HepG2 (cell line): ENCODE results near the gene CD300LF. TPM values are rescaled to one million over a fixed set of nuclear protein-coding genes. Genes with fewer than 3 reads are reported as not detected.

ENCODE experiments used
- ARID3A ChIP-seq: IDR thresholded peaks from 2 replicates; pipeline ENCODE4 v1.6.1; 2012; ENCODE audit warnings: low read depth, low read length, improper control_type of control experiment
- ATF4 ChIP-seq, 2 experiments: fragments of 450-650 bp in 1 of 2; sonication (generic) in 1 of 2; formaldehyde crosslinking; IDR thresholded peaks; 2 replicates each; pipeline versions ENCODE4 v1.5.0 to v1.8.0; 2020 to 2022; ENCODE audit warnings: mild to moderate bottlenecking in 1 of 2, missing genetic modification reagents in 1 of 2
- BCL3 ChIP-seq: sonication (generic); formaldehyde crosslinking; IDR thresholded peaks from 2 replicates; pipeline ENCODE4 v1.5.1; 2020; ENCODE audit warnings: mild to moderate bottlenecking, missing genetic modification reagents, moderate library complexity
- DDIT3 ChIP-seq: sonication (generic); formaldehyde crosslinking; IDR thresholded peaks from 2 replicates; pipeline ENCODE4 v1.4.0; 2020; ENCODE audit warnings: mild to moderate bottlenecking, missing genetic modification reagents
- GRHL1 ChIP-seq: sonication (generic); formaldehyde crosslinking; conservative IDR thresholded peaks from 2 replicates; pipeline ENCODE4 v1.8.0; 2022; ENCODE audit warnings: missing genetic modification reagents
- HOXA9 ChIP-seq: sonication (generic); formaldehyde crosslinking; IDR thresholded peaks from 2 replicates; pipeline ENCODE4 v1.8.1; 2022; ENCODE audit warnings: missing genetic modification reagents, mild to moderate bottlenecking, moderate library complexity, borderline replicate concordance
- IKZF1 ChIP-seq: fragments of 450-650 bp; IDR thresholded peaks from 2 replicates; pipeline ENCODE4 v1.7.1; 2016
- MIER2 ChIP-seq: IDR thresholded peaks from 2 replicates; pipeline ENCODE4 v1.6.1; 2016; ENCODE audit warnings: missing biosample characterization, missing genetic modification reagents
- NR0B2 ChIP-seq: sonication (generic); formaldehyde crosslinking; IDR thresholded peaks from 2 replicates; pipeline ENCODE4 v1.4.0; 2020; ENCODE audit warnings: mild to moderate bottlenecking, missing genetic modification reagents
- SNAPC2 ChIP-seq: sonication (generic); formaldehyde crosslinking; IDR thresholded peaks from 2 replicates; pipeline ENCODE4 v1.8.1; 2022; ENCODE audit warnings: mild to moderate bottlenecking, missing genetic modification reagents
- TOE1 ChIP-seq: sonication (generic); formaldehyde crosslinking; IDR thresholded peaks from 2 replicates; pipeline ENCODE4 v1.4.0; 2020; ENCODE audit warnings: mild to moderate bottlenecking, missing genetic modification reagents
- ZBTB3 ChIP-seq: sonication (generic); formaldehyde crosslinking; IDR thresholded peaks from 2 replicates; pipeline ENCODE4 v1.4.0; 2020; ENCODE audit warnings: low read depth, mild to moderate bottlenecking, moderate library complexity, missing genetic modification reagents, borderline replicate concordance
- ZFP62 ChIP-seq: sonication (generic); formaldehyde crosslinking; IDR thresholded peaks from 2 replicates; pipeline ENCODE4 v1.4.0; 2020; ENCODE audit warnings: missing genetic modification reagents
- ZNF274 ChIP-seq: sonication (generic); formaldehyde crosslinking; IDR thresholded peaks from 2 replicates; pipeline ENCODE4 v1.5.1; 2020; ENCODE audit warnings: mild to moderate bottlenecking, missing genetic modification reagents
- ZNF484 ChIP-seq: sonication (generic); formaldehyde crosslinking; IDR thresholded peaks from 2 replicates; pipeline ENCODE4 v1.5.1; 2020; ENCODE audit warnings: mild to moderate bottlenecking, low read depth, missing genetic modification reagents, borderline replicate concordance
- ZNF547 ChIP-seq: sonication (generic); formaldehyde crosslinking; IDR thresholded peaks from 2 replicates; pipeline ENCODE4 v1.5.1; 2020; ENCODE audit warnings: mild to moderate bottlenecking, missing genetic modification reagents
- ZNF557 ChIP-seq: sonication (generic); formaldehyde crosslinking; IDR thresholded peaks from 2 replicates; pipeline ENCODE4 v1.4.0; 2020; ENCODE audit warnings: missing genetic modification reagents
- ZNF770 ChIP-seq: sonication (generic); formaldehyde crosslinking; IDR thresholded peaks from 2 replicates; pipeline ENCODE4 v1.5.0; 2020; ENCODE audit warnings: mild to moderate bottlenecking, missing genetic modification reagents
- ZNF776 ChIP-seq: sonication (generic); formaldehyde crosslinking; IDR thresholded peaks from 2 replicates; pipeline ENCODE4 v1.4.0; 2020; ENCODE audit warnings: mild to moderate bottlenecking, missing genetic modification reagents
- ZSCAN22 ChIP-seq: sonication (generic); formaldehyde crosslinking; IDR thresholded peaks from 2 replicates; pipeline ENCODE4 v1.4.0; 2020; ENCODE audit warnings: mild to moderate bottlenecking, missing genetic modification reagents
- polyA plus RNA-seq, 8 experiments: library from polyadenylated mRNA; depleted of rRNA in 3 of 8; stranded (reverse) in 7 of 8; unstranded in 1 of 8; fragments of >200 nt; fragmentation: Illumina TruSeq in 4 of 8; extraction: Trizol in 4 of 8; gene quantifications; 2 replicates each; pipeline versions ENCODE4 v1.2.1 to v1.2.3, GENCODE V29; 2011 to 2016; ENCODE audit warnings: low read depth in 4 of 8, missing spikeins in 1 of 8, mixed read lengths in 1 of 8; ENCODE audit not compliant: insufficient read depth in 1 of 8
- total RNA-seq, 5 experiments: library from RNA; depleted of rRNA; stranded (reverse); fragments of >200 nt; fragmentation: Illumina TruSeq; extraction: Trizol; gene quantifications; 2 replicates each; pipeline ENCODE4 v1.2.3, GENCODE V29; 2016; ENCODE audit warnings: low read depth in 1 of 5

CD300LF gene
- total and polyA plus RNA-seq, 2 of the 13 experiments (the other 11 are each of a cell fraction or from before 2014, with no cell fraction given), result not detected

GRCh38 chr17:74748529-74749278 is 36.0 kb upstream of the CD300LF start, which contains the start of gene NHERF1 (continued):
- TF ChIP-seq ZFP62 (no peak), DDIT3 (CRISPR knock-in tag) (0 out of 2 replicates have a peak, but pooled peaks have one; percentile 59), MIER2 (CRISPR knock-in tag) (no peak), GRHL1 (CRISPR knock-in tag) (no peak), ZNF776 (CRISPR knock-in tag) (peak; percentile 98), NR0B2 (CRISPR knock-in tag) (peak; percentile 72), ZSCAN22 (CRISPR knock-in tag) (no peak), ZBTB3 (CRISPR knock-in tag) (0 out of 2 replicates have a peak, but pooled peaks have one; percentile 38), TOE1 (CRISPR knock-in tag) (peak; percentile 80), ZNF484 (peak; percentile 58; the same call in 1 of the 2 replicates), ATF4 (CRISPR knock-in tag; IDR thresholded peaks at IDR 0.05) (peak in 1 of 2 experiments; percentile 62; a peak in 2 of 4 replicates), ZNF770 (CRISPR knock-in tag) (0 out of 2 replicates have a peak, but pooled peaks have one; percentile 46), IKZF1 (no peak), SNAPC2 (CRISPR knock-in tag) (peak; percentile 66; the same call in 1 of the 2 replicates), ARID3A (no peak), ZNF557 (CRISPR knock-in tag) (peak; percentile 89; the same call in 1 of the 2 replicates), ZNF547 (CRISPR knock-in tag) (peak; percentile 96), BCL3 (CRISPR knock-in tag) (peak; percentile 92), ZNF274 (CRISPR knock-in tag) (peak; percentile 98), HOXA9 (peak; percentile 92; the same call in 1 of the 2 replicates)
